GM23338 (cell line): ENCODE measurements around the gene EPHB1. TPM values are rescaled to one million over a fixed set of nuclear protein-coding genes. Genes with fewer than 3 reads are reported as not detected.

Experiments
- ATAC-seq: fragments of 200-7000 bp; cut with Tn5 transposase; 3 replicates; pipeline ENCODE4 v1.9.1; 2020
- DNase-seq: peaks from one replicate; pipeline ENCODE4 v3.0.0-alpha.2; 2015; ENCODE audit warnings: low spot score
- H2AFZ ChIP-seq: fragments of 200-600 bp; sonication (generic); 2 replicates; pipeline ENCODE4 v1.8.0; 2016; ENCODE audit warnings: antibody characterized with exemption, mild to moderate bottlenecking, moderate library complexity
- H3F3A ChIP-seq: fragments of 200-600 bp; sonication (generic); replicated peaks from 2 replicates; pipeline ENCODE4 v1.8.0; 2017; ENCODE audit warnings: antibody characterized with exemption, mixed run types, low read depth
- H3K27ac ChIP-seq: fragments of 200-600 bp; sonication (generic); 2 replicates; pipeline ENCODE4 v1.6.1; 2016; ENCODE audit warnings: low read depth
- H3K27me3 ChIP-seq: fragments of 200-600 bp; sonication (generic); 2 replicates; pipeline ENCODE4 v1.8.0; 2016; ENCODE audit warnings: mild to moderate bottlenecking, mixed run types, moderate library complexity; ENCODE audit not compliant: insufficient read depth
- H3K36me3 ChIP-seq: fragments of 200-600 bp; sonication (generic); 2 replicates; pipeline ENCODE4 v1.8.0; 2016; ENCODE audit warnings: mild to moderate bottlenecking; ENCODE audit not compliant: insufficient read depth
- H3K4me1 ChIP-seq: fragments of 200-600 bp; sonication (generic); 2 replicates; pipeline ENCODE4 v1.8.0; 2016; ENCODE audit warnings: mild to moderate bottlenecking, moderate library complexity; ENCODE audit not compliant: insufficient read depth
- H3K4me2 ChIP-seq: fragments of 200-600 bp; sonication (generic); 2 replicates; pipeline ENCODE4 v1.7.1; 2017; ENCODE audit warnings: mixed run types
- H3K4me3 ChIP-seq: fragments of 200-600 bp; sonication (generic); 2 replicates; pipeline ENCODE4 v1.6.1; 2016; ENCODE audit warnings: mixed run types
- H3K79me2 ChIP-seq: fragments of 200-600 bp; sonication (generic); replicated peaks from 2 replicates; pipeline ENCODE4 v1.8.0; 2017; ENCODE audit warnings: mild to moderate bottlenecking; ENCODE audit not compliant: insufficient read depth
- H3K9me2 ChIP-seq: fragments of 200-600 bp; sonication (generic); 2 replicates; pipeline ENCODE4 v1.8.0; 2017; ENCODE audit not compliant: insufficient read depth
- H4K20me1 ChIP-seq: fragments of 200-600 bp; sonication (generic); replicated peaks from 2 replicates; pipeline ENCODE4 v1.8.0; 2017; ENCODE audit warnings: mild to moderate bottlenecking; ENCODE audit not compliant: insufficient read depth
- H3K27ac Mint-ChIP-seq: 2 replicates; pipeline ENCODE4 v1.8.0; 2020; ENCODE audit warnings: inconsistent platforms, mild to moderate bottlenecking, moderate library complexity, mixed read lengths
- H3K27me3 Mint-ChIP-seq: 3 replicates; pipeline ENCODE4 v1.8.0; 2022; ENCODE audit warnings: low read depth, mild to moderate bottlenecking, moderate library complexity, mixed read lengths, inconsistent platforms; ENCODE audit not compliant: insufficient read depth, poor library complexity
- H3K36me3 Mint-ChIP-seq: 3 replicates; pipeline ENCODE4 v1.8.0; 2021; ENCODE audit warnings: low read depth, mild to moderate bottlenecking, inconsistent platforms, moderate library complexity, mixed read lengths
- H3K4me1 Mint-ChIP-seq: 3 replicates; pipeline ENCODE4 v1.8.0; 2020; ENCODE audit warnings: mild to moderate bottlenecking, inconsistent platforms, mixed read lengths
- H3K4me3 Mint-ChIP-seq: 3 replicates; pipeline ENCODE4 v1.8.0; 2021; ENCODE audit warnings: moderate library complexity, mild to moderate bottlenecking, inconsistent platforms, mixed read lengths
- H3K9me3 Mint-ChIP-seq: 3 replicates; pipeline ENCODE4 v1.8.0; 2020; ENCODE audit warnings: moderate library complexity, mild to moderate bottlenecking, inconsistent platforms, mixed read lengths
- CREB1 ChIP-seq: fragments of 250-450 bp; sonication (Bioruptor Pico); IDR thresholded peaks from 2 replicates; pipeline ENCODE4 v1.5.0; 2020; ENCODE audit warnings: low read depth, mild to moderate bottlenecking, moderate library complexity
- CTCF ChIP-seq, 2 experiments: fragments of 200-600 bp in 1 of 2; sonication (generic) in 1 of 2; conservative IDR thresholded peaks; 2 replicates each; pipeline versions ENCODE4 v1.5.1 to v1.6.1; 2016 to 2017; ENCODE audit warnings: antibody characterized with exemption in 2 of 2, low read depth in 2 of 2, mild to moderate bottlenecking in 2 of 2, moderate library complexity in 1 of 2
- ETS1 ChIP-seq: IDR thresholded peaks from 2 replicates; pipeline ENCODE4 v1.6.1; 2016; ENCODE audit warnings: antibody characterized with exemption
- EZH2 ChIP-seq: fragments of 200-600 bp; sonication (generic); IDR thresholded peaks from one replicate; pipeline ENCODE4 v1.8.0; 2017; ENCODE audit warnings: antibody characterized with exemption, mild to moderate bottlenecking, low read depth; ENCODE audit not compliant: unreplicated experiment
- EZH2phosphoT487 ChIP-seq: fragments of 200-600 bp; sonication (generic); IDR thresholded peaks from one replicate; pipeline ENCODE4 v1.8.1; 2018; ENCODE audit warnings: antibody characterized with exemption; ENCODE audit not compliant: unreplicated experiment
- JUNB ChIP-seq: IDR thresholded peaks from one replicate; pipeline ENCODE4 v1.6.1; 2016; ENCODE audit warnings: antibody characterized with exemption; ENCODE audit not compliant: unreplicated experiment
- NANOG ChIP-seq: IDR thresholded peaks from 2 replicates; pipeline ENCODE4 v1.6.1; 2016; ENCODE audit warnings: antibody characterized with exemption, borderline replicate concordance
- POLR2AphosphoS5 ChIP-seq: IDR thresholded peaks from 2 replicates; pipeline ENCODE4 v1.6.1; 2016; ENCODE audit warnings: antibody characterized with exemption, low read depth
- REST ChIP-seq: IDR thresholded peaks from one replicate; pipeline ENCODE4 v1.6.1; 2018; ENCODE audit warnings: antibody characterized with exemption; ENCODE audit not compliant: unreplicated experiment
- STAT1 ChIP-seq: IDR thresholded peaks from one replicate; pipeline ENCODE4 v1.6.1; 2016; ENCODE audit warnings: antibody characterized with exemption; ENCODE audit not compliant: unreplicated experiment
- ZNF114 ChIP-seq: fragments of 250-450 bp; sonication (Bioruptor Pico); IDR thresholded peaks from 2 replicates; pipeline ENCODE4 v1.5.0; 2020; ENCODE audit warnings: mild to moderate bottlenecking, moderate library complexity
- ZNF331 ChIP-seq: fragments of 250-450 bp; sonication (Bioruptor Pico); IDR thresholded peaks from 2 replicates; pipeline ENCODE4 v1.5.0; 2020; ENCODE audit warnings: low read depth, mild to moderate bottlenecking, moderate library complexity
- ZNF462 ChIP-seq: fragments of 250-450 bp; sonication (Bioruptor Pico); IDR thresholded peaks from 2 replicates; pipeline ENCODE4 v1.5.0; 2020; ENCODE audit warnings: mild to moderate bottlenecking, moderate library complexity
- polyA plus RNA-seq: library from polyadenylated mRNA; unstranded; fragments of >200 nt; fragmentation: Nextera tagmentation; extraction: Ambion mirVana; gene quantifications from 2 replicates; pipeline ENCODE4 v1.2.1, GENCODE V29; 2016
- total RNA-seq: library from RNA; depleted of rRNA; stranded (reverse); fragments of >200 nt; shearing (Covaris generic); gene quantifications from 2 replicates; pipeline ENCODE4 v1.2.3, GENCODE V29; 2014

Gene EPHB1
- total and polyA plus RNA-seq, 2 experiments from 2014 or later = 2.7 to 5.2 TPM

GRCh38 chr3:135197246-135197645 is 402.2 kb downstream of the EPHB1 start:
- 0 out of 2 replicates have a peak, but pooled peaks cover 2% of the 10 kb centered on the region for H3K4me1 ChIP-seq
- no peak for ATAC-seq
- H3K36me3 ChIP-seq = no peaks in the 10 kb centered on the region
- H3K27ac Mint-ChIP-seq = no peak overlapping the region
- H3K4me3 Mint-ChIP-seq = no peak overlapping the region
- no peak for DNase-seq
- H3K4me2 ChIP-seq = no peak overlapping the region
- H3K27me3 Mint-ChIP-seq = peaks cover 5% of the 10 kb centered on the region
- H4K20me1 ChIP-seq = no peaks in the 10 kb centered on the region
- no peak overlapping the region for H2AFZ ChIP-seq
- H3K4me3 ChIP-seq = no peak overlapping the region
- peaks cover 4% of the 10 kb centered on the region; the same call in 2 of the 3 replicates for H3K36me3 Mint-ChIP-seq
- peaks cover 2% of the 10 kb centered on the region; the same call in 1 of the 3 replicates for H3K4me1 Mint-ChIP-seq
- H3K9me2 ChIP-seq = peaks cover 3% of the 10 kb centered on the region; the same call in 1 of the 2 replicates
- no peak for TF ChIP-seq EZH2phosphoT487
- no peak for TF ChIP-seq CREB1 (CRISPR knock-in tag)
- TF ChIP-seq CTCF (conservative IDR thresholded peaks at IDR 0.05; ENCODE audit: low read depth in 2 of 2) = no peak
- TF ChIP-seq REST = no peak
- TF ChIP-seq POLR2AphosphoS5 = no peak
- TF ChIP-seq ETS1 = no peak
- no peak for TF ChIP-seq EZH2
- TF ChIP-seq ZNF331 (CRISPR knock-in tag) = no peak
- no peak for TF ChIP-seq STAT1
- TF ChIP-seq NANOG = no peak
- TF ChIP-seq ZNF114 (CRISPR knock-in tag) = no peak
- no peak for TF ChIP-seq JUNB
- no peak for TF ChIP-seq ZNF462 (CRISPR knock-in tag)
- H3K27ac ChIP-seq = no peak overlapping the region
- no peaks in the 10 kb centered on the region; the same call in 2 of the 3 replicates for H3K9me3 Mint-ChIP-seq
- no peaks in the 10 kb centered on the region for H3K79me2 ChIP-seq
- no peaks in the 10 kb centered on the region for H3F3A ChIP-seq
- no peaks in the 10 kb centered on the region for H3K27me3 ChIP-seq
